HTERT RPE-1 (cell line): Measurements from ENCODE around the gene SHQ1.
"Not testable (repeated sequence)": the region's sequence is repeated elsewhere in the genome, so short reads cannot be mapped to it uniquely, and the experiment has no call there.

Source experiments
- in situ Hi-C: fragments of 300-500 bp; cut with MboI; formaldehyde crosslinking; loops from 4 replicates; pipeline ENCODE4 v1.14.3; 2020; ENCODE audit warnings: low sequenced_read_pairs

The SHQ1 gene

DNA sequence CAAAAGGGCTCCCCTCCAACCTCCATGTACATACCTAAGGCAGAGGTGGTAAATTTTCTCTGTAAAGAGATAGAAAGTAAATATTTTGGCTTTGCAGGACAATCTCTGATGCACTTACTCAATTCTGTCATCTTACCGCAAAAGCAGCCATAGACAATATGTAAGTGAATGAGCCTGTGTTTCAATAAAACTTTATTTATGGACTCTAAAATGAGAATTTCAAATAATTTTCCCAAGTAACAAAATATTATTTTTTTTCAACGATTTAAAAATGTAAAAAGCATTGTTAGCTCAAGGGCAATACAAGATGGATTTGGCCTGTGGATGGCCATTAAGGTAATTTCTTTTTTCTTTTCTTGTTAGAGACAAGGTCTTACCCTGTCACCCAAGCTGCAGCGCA, 44.7 kb downstream of the SHQ1 start:
- in situ Hi-C loops: no loop called here

DNA sequence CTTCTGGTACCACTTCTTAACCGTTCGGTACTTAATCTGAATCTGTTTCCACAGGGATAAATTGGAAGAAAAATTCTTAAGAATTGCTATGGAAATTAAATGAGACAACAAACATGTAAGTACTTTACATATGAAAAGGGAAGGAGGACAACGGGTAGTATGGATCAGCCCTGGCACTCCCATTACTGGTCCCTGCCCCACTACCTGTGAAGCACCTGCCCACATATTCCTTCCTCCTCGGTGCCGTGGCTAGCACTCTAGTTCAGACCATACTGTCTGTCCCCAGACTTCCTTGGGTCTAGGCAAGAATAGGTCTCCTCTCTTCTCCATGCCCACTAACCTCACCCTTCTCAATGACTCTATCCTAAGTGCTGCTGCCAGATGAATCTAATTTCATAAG, 46.2 kb downstream of the SHQ1 start:
- in situ Hi-C loops: no loop called here

DNA sequence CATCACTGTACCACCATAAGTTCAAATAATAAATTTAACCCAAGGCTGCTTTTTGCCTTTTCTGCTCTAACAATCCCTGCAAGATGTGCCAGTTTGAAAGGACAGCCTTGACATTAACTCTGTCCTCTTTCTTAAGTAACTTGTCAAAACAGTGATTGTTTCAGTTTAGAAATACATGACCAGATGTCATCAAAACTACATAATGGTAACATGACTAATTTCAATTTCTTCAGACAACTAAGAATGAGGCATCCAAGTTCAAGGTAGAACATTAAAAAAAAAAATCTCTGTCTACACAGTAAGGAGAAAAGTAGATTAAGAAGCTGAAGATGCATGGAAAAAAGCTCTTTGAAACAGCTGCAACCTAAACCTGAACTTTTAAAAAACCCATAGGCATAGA, 47.4 kb downstream of the SHQ1 start:
- in situ Hi-C loops: no loop called here

DNA sequence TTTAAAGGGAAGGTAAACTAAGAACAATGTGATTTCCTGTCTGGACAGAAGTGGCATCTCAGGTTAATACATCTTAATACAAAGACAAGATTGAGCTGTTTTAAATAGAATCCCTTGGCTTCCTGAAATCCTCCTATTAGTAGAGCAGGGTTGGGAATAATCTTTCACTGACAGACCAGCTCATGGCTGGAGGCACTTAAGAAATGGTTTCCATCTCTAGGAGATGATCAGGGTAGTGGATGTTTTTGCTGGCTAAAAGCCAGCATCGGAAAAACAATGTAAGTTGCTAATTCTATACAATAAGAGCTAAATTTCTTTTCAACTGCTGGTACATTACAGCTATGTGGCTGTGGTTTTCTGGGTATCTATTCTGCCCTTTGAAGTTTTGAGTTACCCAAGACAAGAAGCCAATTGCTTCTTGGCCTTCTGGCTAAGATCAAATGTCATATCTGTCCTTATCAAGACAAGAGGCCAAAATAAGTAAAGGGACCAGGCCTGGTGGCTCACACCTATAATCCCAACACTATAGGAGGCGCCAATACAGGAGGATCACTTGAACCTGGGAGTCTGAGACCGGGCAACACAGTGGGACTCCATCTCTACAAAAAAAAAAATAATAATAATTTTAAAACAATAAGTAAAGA, 49.6 kb downstream of the SHQ1 start:
- in situ Hi-C loops: no loop called here

- in situ Hi-C loops: no loop called here
These were observed 50.3 kb downstream of the SHQ1 start for GRCh38 chr3:72797773-72798543.

DNA sequence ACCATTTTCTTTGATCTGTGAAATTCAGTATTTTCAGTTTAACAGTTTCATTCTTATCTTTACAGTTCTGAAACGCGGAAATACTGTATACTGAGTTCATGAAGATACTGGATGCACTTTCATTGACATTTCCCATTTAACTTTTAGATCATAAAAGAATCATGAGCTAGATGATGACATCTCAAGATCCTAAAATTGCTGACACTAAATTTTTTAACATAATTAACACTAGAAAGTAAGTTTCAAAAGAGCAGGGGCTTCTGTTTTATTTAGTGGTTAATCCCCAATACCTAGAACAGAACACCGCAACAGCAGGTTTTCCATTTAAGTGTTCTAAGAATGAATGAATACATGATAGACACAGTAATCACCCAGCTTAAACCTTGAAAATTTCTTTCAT, 54.2 kb downstream of the SHQ1 start:
- in situ Hi-C loops: no loop called here

- in situ Hi-C loops: no loop called here
These were observed 57.1 kb downstream of the SHQ1 start for GRCh38 chr3:72791161-72791560.

- in situ Hi-C loops: no loop called here
These were observed 58.5 kb downstream of the SHQ1 start for GRCh38 chr3:72789786-72790185.

DNA sequence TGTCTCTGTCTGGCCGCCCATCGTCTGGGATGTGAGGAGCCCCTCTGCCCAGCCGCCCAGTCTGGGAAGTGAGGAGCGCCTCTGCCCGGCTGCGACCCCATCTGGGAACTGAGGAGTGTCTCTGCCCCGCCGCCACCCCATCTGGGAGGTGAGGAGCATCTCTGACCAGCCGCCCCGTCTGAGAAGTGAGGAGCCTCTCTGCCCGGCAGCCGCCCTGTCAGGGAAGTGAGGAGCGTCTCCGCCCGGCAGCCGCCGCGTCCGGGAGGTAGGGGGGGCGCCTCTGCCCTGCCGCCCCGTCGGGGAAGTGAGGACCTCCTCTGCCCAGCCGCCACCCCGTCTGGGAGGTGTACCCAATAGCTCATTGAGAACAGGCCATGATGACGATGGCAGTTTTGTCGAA, 60.0 kb downstream of the SHQ1 start:
- in situ Hi-C loops: not testable (repeated sequence)

- in situ Hi-C loops: no loop called here
These were observed 61.6 kb downstream of the SHQ1 start for GRCh38 chr3:72786668-72787067.

DNA sequence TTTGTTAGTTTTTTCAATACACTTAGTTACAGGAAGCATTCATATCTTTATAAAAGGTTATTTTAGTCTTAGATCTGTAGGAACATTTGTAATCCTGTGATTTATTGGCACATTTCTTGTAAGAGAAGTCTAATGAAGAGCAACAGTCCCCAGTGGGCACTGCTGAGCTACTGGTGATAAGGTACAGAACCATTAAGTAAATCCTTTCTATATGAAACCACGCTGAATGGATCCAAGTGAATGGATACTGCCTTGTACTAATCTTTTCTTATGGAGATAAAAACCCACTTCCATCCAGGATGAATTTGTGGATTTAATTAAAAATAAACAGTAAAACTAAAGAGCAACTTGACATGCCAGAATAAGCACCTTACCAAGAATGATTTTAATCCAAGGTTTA, 64.0 kb downstream of the SHQ1 start:
- in situ Hi-C loops: no loop called here

DNA sequence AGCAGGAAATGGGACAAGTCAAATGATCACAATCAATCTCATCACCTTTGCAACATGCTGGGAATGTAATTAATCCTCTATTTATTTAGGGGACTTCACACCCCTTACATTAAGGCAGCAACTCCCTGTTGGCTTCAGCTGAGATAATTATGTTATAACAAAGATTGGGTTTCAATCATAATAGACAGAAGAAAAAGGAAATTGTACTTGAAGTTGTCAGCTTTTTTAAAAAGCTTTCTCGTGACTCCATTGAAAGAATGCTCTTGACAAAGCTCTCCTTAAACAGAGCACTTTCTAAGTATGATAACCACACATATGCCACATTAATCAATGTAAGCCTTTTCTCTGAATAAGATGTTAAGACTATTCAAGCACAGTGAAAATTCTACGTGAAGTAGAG, 65.7 kb downstream of the SHQ1 start:
- in situ Hi-C loops: no loop called here

DNA sequence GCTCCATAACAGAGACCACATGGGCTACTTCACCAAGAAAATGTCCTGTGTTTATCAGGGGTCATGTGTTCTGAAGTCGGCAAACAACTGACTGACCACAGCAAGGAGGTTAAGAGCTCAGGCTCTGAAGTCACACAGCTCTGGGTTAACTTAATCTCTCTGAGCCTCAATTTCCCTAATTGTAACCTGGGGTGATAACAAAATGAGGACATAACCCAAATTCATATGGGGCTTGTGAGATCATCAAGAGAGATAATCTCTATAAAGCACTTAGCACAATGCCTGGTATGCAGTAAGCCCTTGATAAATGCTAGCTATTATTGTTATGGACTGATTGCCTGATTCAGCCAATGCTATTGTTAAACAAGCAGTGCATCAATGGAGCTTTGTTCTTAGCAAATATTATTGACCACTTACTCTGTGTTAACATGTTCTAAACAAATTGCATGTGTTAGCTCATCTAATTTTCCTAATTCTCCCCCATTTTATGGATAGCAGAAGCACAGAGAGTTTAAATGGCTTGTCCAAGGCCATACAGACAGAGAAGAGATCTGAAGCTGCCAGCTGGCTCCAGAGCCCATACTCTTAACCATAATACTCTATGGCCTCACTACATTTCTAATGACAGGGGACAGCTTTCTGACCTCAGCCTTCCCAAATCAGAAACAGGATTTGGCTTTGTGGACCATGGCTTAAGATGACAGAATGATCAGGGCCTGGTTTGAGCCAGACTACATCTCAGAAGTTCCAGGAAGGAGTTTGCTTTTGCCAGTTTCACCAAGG, 78.3 kb downstream of the SHQ1 start:
- in situ Hi-C loops: no loop called here

DNA sequence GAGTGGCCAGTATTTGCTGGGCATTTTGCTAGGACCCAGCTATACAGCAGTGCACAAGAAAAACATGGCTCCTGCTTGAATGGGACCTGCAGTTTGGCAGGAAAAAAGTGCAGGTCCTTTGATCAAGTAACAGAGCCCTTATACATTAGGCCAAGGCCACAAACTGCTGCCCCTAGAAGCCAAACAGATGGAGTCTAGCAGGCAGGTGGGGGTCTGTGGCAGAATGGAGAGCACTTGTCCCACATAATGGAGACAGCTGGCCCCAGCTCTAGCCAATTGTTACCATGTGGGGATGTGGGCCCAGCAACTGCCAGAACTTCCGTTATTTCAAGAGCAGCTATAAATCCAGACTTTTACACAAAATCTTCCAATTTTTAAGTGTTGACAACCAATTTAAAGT, 79.3 kb downstream of the SHQ1 start:
- in situ Hi-C loops: no loop called here

DNA sequence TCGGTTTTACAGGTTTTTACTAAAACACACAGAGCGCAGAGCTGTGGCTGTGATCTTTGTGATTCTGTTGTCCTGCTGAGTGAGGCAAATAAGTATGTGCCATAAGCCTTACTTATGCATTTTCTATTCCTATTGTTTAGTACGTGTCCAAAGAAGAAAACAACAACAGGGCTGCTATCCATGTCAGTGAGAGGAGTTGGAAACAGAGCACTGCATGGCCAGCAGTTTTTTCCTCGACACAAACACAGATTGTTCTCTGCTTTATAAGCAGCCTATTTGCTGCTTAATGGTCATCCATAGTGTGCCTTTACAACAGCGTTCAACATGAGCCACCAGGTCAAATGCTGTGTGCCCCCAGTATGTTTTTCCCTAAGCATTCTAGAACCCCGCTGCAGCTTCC, 79.8 kb downstream of the SHQ1 start:
- in situ Hi-C loops: no loop called here

DNA sequence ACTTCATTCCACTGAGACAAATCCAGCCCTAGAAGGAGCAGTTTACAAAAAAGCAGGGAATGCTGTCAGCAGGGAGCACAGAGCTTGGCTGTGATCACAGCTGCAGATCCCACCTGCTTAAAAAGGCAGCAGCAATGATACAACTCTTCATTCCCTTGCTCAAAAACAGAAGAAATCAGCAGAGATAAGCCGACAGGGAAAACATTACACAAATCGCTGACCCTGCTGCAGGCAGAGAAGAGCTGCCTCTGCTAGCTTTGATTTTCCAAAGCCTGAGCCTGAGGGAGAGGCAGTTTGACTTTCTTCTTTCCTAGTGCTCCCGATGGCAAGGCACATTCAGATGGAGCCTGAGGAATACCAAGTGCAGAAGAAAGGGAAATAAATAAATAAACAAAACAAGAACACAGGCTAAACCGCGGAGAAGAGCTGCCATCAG, 80.2 kb downstream of the SHQ1 start:
- in situ Hi-C loops: no loop called here

- in situ Hi-C loops: no loop called here
These were observed 81.4 kb downstream of the SHQ1 start for GRCh38 chr3:72766866-72767265.

- in situ Hi-C loops: no loop called here
These were observed 84.3 kb downstream of the SHQ1 start for GRCh38 chr3:72763751-72764440.

DNA sequence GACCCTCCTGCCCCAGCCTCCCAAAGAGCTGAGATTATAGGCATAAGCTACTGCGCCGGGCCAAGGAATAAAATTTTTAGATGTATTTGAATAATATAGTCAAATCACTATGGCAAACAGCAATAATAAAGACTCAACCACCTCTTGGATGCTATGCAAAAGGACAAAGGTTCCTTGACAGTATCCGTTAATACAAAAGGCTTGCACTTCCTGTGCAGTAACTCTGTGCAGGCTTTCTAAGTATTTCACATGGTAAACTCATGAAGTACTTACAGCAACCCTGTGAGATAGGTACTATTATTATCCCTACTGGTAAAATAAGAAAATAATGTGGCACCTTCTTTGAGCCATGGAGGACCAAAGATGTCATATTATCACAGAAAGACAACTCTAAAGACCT, 86.8 kb downstream of the SHQ1 start:
- in situ Hi-C loops: no loop called here

DNA sequence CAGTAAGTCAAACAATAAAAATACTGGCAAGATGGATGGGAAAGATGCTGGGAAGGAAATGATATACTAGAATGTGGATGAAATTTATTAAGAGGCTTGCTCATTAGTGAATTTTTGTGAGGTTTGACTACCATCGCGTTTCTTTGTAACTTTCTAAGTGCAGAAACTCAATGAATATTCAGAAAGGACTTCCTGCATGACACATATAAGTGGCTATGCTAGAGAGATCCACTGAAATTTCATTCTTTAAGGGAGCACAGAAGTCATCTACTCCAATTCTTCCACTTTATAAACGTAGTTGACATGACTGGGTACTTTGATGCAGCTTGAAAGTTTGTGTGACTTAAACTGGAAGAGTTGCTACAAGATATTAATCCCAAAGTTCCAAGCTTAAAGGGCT, 88.0 kb downstream of the SHQ1 start:
- in situ Hi-C loops: no loop called here

GRCh38 chr3:72756900-72757299, 91.3 kb downstream of the SHQ1 start:
- in situ Hi-C loops: no loop called here
